ENCODE measurements around the gene ILF3. TPM values are rescaled to one million over a fixed set of nuclear protein-coding genes. Genes with fewer than 3 reads are reported as not detected.

ILF3 gene
- total and polyA plus RNA-seq, 2 of the 13 experiments (the other 11 are each of a cell fraction or from before 2014, with no cell fraction given) = 120 to 173 TPM

GRCh38 chr19:10644260-10645007 lies 9.7 kb upstream of the ILF3 start (continued):
- TF ChIP-seq IKZF5 (CRISPR knock-in tag; IDR thresholded peaks at IDR 0.05) (no peak), CAMTA2 (CRISPR knock-in tag; IDR thresholded peaks at IDR 0.05; ENCODE audit: borderline replicate concordance) (no peak), ZFX (CRISPR knock-in tag; IDR thresholded peaks at IDR 0.05; ENCODE audit: low read depth) (peak; percentile 53; the same call in 1 of the 2 replicates), KDM2A (CRISPR knock-in tag; IDR thresholded peaks at IDR 0.05; ENCODE audit: borderline replicate concordance, low read depth) (peak; percentile 67; the same call in 1 of the 2 replicates), ZNF75D (CRISPR knock-in tag; IDR thresholded peaks at IDR 0.05; ENCODE audit: borderline replicate concordance) (no peak), PCBP1 (IDR thresholded peaks at IDR 0.05; ENCODE audit: borderline replicate concordance, low read depth, low read length) (no peak), NPAS2 (CRISPR knock-in tag; IDR thresholded peaks at IDR 0.05; ENCODE audit: borderline replicate concordance) (no peak), ZNF737 (CRISPR knock-in tag; IDR thresholded peaks at IDR 0.05; ENCODE audit: borderline replicate concordance) (no peak), REPIN1 (CRISPR knock-in tag; IDR thresholded peaks at IDR 0.05; ENCODE audit: borderline replicate concordance, low read depth) (no peak)

- DNase-seq (ENCODE audit: low spot score) (no peak), ATAC-seq (no peak), FAIRE-seq (no peak)
- ChIA-PET POLR2A (interaction anchor here (0.6 to 2.1 kb wide), 4 partner anchors 44 to 144 kb away, joined by 3 to 6 read pairs (median 4); partner anchors contain the start of gene KEAP1), CTCF (ENCODE audit: low intra/inter-chr PET ratio, low total read pairs) (no interaction called here)
- no peaks in the 10 kb centered on the region for H3K27me3 ChIP-seq (ENCODE audit: control insufficient read depth in 1 of 2, insufficient read depth in 2 of 2, low read length in 2 of 2)
- peak overlapping the region; percentile 33 for H3K4me2 ChIP-seq (ENCODE audit: low read depth, low read length)
- in situ Hi-C loops (cut with HindIII; ENCODE audit: extremely low pct_ligation_motif_present, low pct_unique_long_range_greater_than_20kb) (no loop called here), intact Hi-C loops (cut with micrococcal nuclease; ENCODE audit: unreplicated experiment) (no loop called here)
- no peaks in the 10 kb centered on the region for H3K79me2 ChIP-seq (ENCODE audit: insufficient read depth, low read length)
- no peaks in the 10 kb centered on the region for H4K20me1 ChIP-seq (ENCODE audit: insufficient read depth, low read length)
- peak overlapping the region; percentile 50 for H2AFZ ChIP-seq (ENCODE audit: low read length)
- H3K27ac ChIP-seq (ENCODE audit: extremely low read length, insufficient read depth, low read length) = no peak overlapping the region
- peak overlapping the region; percentile 6; the same call in 1 of the 2 replicates for H3K9ac ChIP-seq (ENCODE audit: insufficient read depth, low read depth, low read length)
- no TSS peak for BruUV-seq (replicated peaks)
- TF ChIP-seq NR2C2 (CRISPR knock-in tag; IDR thresholded peaks at IDR 0.05; ENCODE audit: borderline replicate concordance) (no peak), SNAI1 (CRISPR knock-in tag; IDR thresholded peaks at IDR 0.05; ENCODE audit: borderline replicate concordance) (no peak), RORA (CRISPR knock-in tag; IDR thresholded peaks at IDR 0.05) (no peak), KLF11 (CRISPR knock-in tag; IDR thresholded peaks at IDR 0.05) (no peak), ZBTB38 (CRISPR knock-in tag; IDR thresholded peaks at IDR 0.05) (0 out of 2 replicates have a peak, but pooled peaks have one; percentile 18), ZNF331 (CRISPR knock-in tag; IDR thresholded peaks at IDR 0.05) (no peak), SP140L (CRISPR knock-in tag; IDR thresholded peaks at IDR 0.05; ENCODE audit: borderline replicate concordance) (no peak), ZNF30 (CRISPR knock-in tag; IDR thresholded peaks at IDR 0.05) (no peak)
- 42% methylated on average over 11 of the region's 12 CpGs for WGBS (ENCODE audit: low lambda C conversion rate)
- H3K4me1 ChIP-seq (ENCODE audit: insufficient read depth, low read length) = peaks cover 60% of the 10 kb centered on the region
- no peaks in the 10 kb centered on the region for H3K36me3 ChIP-seq (replicated peaks in 1 of 2; ENCODE audit: control insufficient read depth in 1 of 2, insufficient read depth in 2 of 2, low read length in 2 of 2)
- H3K4me3 ChIP-seq (replicated peaks in 1 of 3; ENCODE audit: insufficient read depth in 1 of 3, low read depth in 2 of 3, low read length in 3 of 3) = no peak overlapping the region; a peak in 2 of 6 replicates
- no peaks in the 10 kb centered on the region for H3K9me3 ChIP-seq (ENCODE audit: low read length)
Observed at GRCh38 chr19:10646456-10647159, 7.5 kb upstream of the ILF3 start.

All from HepG2 (cell line).